K562 (cell line): ENCODE measurements around the gene ADAM10. TPM values are rescaled to one million over a fixed set of nuclear protein-coding genes. Genes with fewer than 3 reads are reported as not detected.

ENCODE experiments used
- ATAC-seq: fragments of 200-7000 bp; cut with Tn5 transposase; 3 replicates; pipeline ENCODE4 v1.9.1; 2020; ENCODE audit warnings: moderate library complexity
- BruUV-seq: library from RNA; stranded (reverse); fragments of 400-500 nt; replicated peaks from 2 replicates; lab custom pipeline; 2021; lab: Mats Ljungman, UMichigan
- CTCF ChIA-PET: fragments of 300-600 bp; formaldehyde crosslinking; extraction: SDS; loops from one replicate; lab custom pipeline; 2021; ENCODE audit warnings: low intra/inter-chr PET ratio; lab: Yijun Ruan, JAX
- POLR2A ChIA-PET: fragments of 300-600, 350-650 bp; sonication (Branson Sonifier 250); formaldehyde crosslinking; extraction: SDS; loops from one replicate; lab custom pipeline; 2021; ENCODE audit warnings: antibody characterized with exemption, inconsistent platforms; lab: Yijun Ruan, JAX
- DNase-seq, 4 experiments: peaks; one replicate each; pipeline versions ENCODE4 v3.0.0 to v3.0.0-alpha.2; 2011 to 2018; ENCODE audit warnings: low spot score in 3 of 4, mixed read lengths in 3 of 4; ENCODE audit errors: extremely low read depth in 1 of 4
- FAIRE-seq: peaks from 2 replicates; lab custom pipeline; 2011; peaks lifted over from hg19 to GRCh38; lab: Jason Lieb, UNC
- H2AFZ ChIP-seq: 2 replicates; pipeline ENCODE4 v1.6.0; 2011; ENCODE audit warnings: low read depth, low read length, control low read depth, inconsistent platforms
- H3K27ac ChIP-seq: fragments of 200-600 bp; 3 replicates; pipeline ENCODE4 v1.8.0; 2011; ENCODE audit warnings: low read depth, mild to moderate bottlenecking, control low read depth, inconsistent platforms, low read length, moderate library complexity, mixed read lengths; ENCODE audit errors: extremely low read depth
- H3K27me3 ChIP-seq, 2 experiments: fragments of 300-600 bp in 1 of 2; 2 replicates in 1 of 2; 3 replicates in 1 of 2; pipeline versions ENCODE4 v1.6.0 to v1.8.0; 2011; ENCODE audit warnings: inconsistent platforms in 2 of 2, low read length in 2 of 2, mild to moderate bottlenecking in 1 of 2, mixed read lengths in 1 of 2, moderate library complexity in 1 of 2; ENCODE audit not compliant: control insufficient read depth in 2 of 2, insufficient read depth in 2 of 2
- H3K36me3 ChIP-seq: fragments of 300-600 bp; 3 replicates; pipeline ENCODE4 v1.8.0; 2011; ENCODE audit warnings: mild to moderate bottlenecking, low read length, inconsistent platforms; ENCODE audit not compliant: control insufficient read depth, insufficient read depth
- H3K4me1 ChIP-seq, 2 experiments: fragments of 200-600 bp in 1 of 2; replicated peaks in 1 of 2; 2 replicates in 1 of 2; 3 replicates in 1 of 2; pipeline versions ENCODE4 v1.5.1 to v1.8.0; 2011; ENCODE audit warnings: inconsistent platforms in 2 of 2, low read length in 2 of 2, mild to moderate bottlenecking in 1 of 2, mixed read lengths in 1 of 2, moderate library complexity in 1 of 2; ENCODE audit not compliant: control insufficient read depth in 2 of 2, insufficient read depth in 2 of 2
- H3K4me2 ChIP-seq: 2 replicates; pipeline ENCODE4 v1.6.1; 2011; ENCODE audit warnings: low read length, control low read depth, inconsistent platforms, mixed read lengths; ENCODE audit not compliant: insufficient read depth
- H3K4me3 ChIP-seq: fragments of 200-600 bp; sonication (generic), shearing (Covaris generic); 2 replicates; pipeline ENCODE4 v1.5.1; 2016; ENCODE audit warnings: control low read depth, inconsistent platforms
- H3K79me2 ChIP-seq: fragments of 200-600 bp; 3 replicates; pipeline ENCODE4 v1.8.0; 2011; ENCODE audit warnings: low read length, inconsistent platforms; ENCODE audit not compliant: control insufficient read depth, insufficient read depth
- H3K9ac ChIP-seq, 2 experiments: 2 replicates each; pipeline versions ENCODE4 v1.6.0 to v1.6.1; 2011; ENCODE audit warnings: low read depth in 2 of 2, low read length in 2 of 2, control low read depth in 1 of 2, inconsistent platforms in 1 of 2, mild to moderate bottlenecking in 1 of 2, mixed read lengths in 1 of 2; ENCODE audit not compliant: insufficient read depth in 1 of 2
- H3K9me1 ChIP-seq: one replicate; pipeline ENCODE4 v1.6.0; 2011; ENCODE audit warnings: inconsistent platforms, mild to moderate bottlenecking, low read length, moderate library complexity; ENCODE audit not compliant: control insufficient read depth, insufficient read depth
- H3K9me3 ChIP-seq: replicated peaks from 2 replicates; pipeline ENCODE4 v1.5.1; 2011; ENCODE audit warnings: low read depth, low read length, inconsistent platforms; ENCODE audit not compliant: control insufficient read depth, insufficient read depth
- H4K20me1 ChIP-seq: replicated peaks from 2 replicates; pipeline ENCODE4 v1.6.1; 2011; ENCODE audit warnings: low read length, inconsistent platforms, mixed read lengths; ENCODE audit not compliant: control insufficient read depth, insufficient read depth
- AFF4 ChIP-seq: sonication (generic); formaldehyde crosslinking; IDR thresholded peaks from 2 replicates; pipeline ENCODE4 v1.8.0; 2023; ENCODE audit warnings: mild to moderate bottlenecking, missing genetic modification reagents
- BRF1 ChIP-seq: IDR thresholded peaks from 3 replicates; pipeline ENCODE4 v1.6.1; 2011; ENCODE audit warnings: borderline replicate concordance, mild to moderate bottlenecking; ENCODE audit not compliant: insufficient read length; ENCODE audit errors: extremely low read depth
- CC2D1A ChIP-seq: fragments of 450-650 bp; IDR thresholded peaks from 2 replicates; pipeline ENCODE4 v1.6.1; 2017; ENCODE audit warnings: mild to moderate bottlenecking
- CSDE1 ChIP-seq, 2 experiments: fragments of 450-650 bp; IDR thresholded peaks; 2 replicates each; pipeline ENCODE4 v1.6.1; 2016; ENCODE audit warnings: mild to moderate bottlenecking in 1 of 2
- HINFP ChIP-seq: fragments of 450-650 bp; conservative IDR thresholded peaks from 2 replicates; pipeline ENCODE4 v1.6.1; 2016; ENCODE audit warnings: missing genetic modification characterization, low read depth, mild to moderate bottlenecking, control low read depth, missing compliant biosample characterization
- HNRNPH1 ChIP-seq: fragments of 200-400 bp; formaldehyde crosslinking; optimal IDR thresholded peaks from 2 replicates; pipeline ENCODE3; 2017; ENCODE audit warnings: low read depth, mild to moderate bottlenecking, low read length, moderate library complexity
- KDM2B ChIP-seq: fragments of 250-450 bp; sonication (Bioruptor Pico); IDR thresholded peaks from 2 replicates; pipeline ENCODE4 v1.8.0; 2021; ENCODE audit warnings: mild to moderate bottlenecking, moderate library complexity
- POLR3G ChIP-seq: IDR thresholded peaks from 2 replicates; pipeline ENCODE4 v1.6.1; 2011; ENCODE audit not compliant: insufficient read length, insufficient replicate concordance; ENCODE audit errors: extremely low read depth
- RBFOX2 ChIP-seq: fragments of 200-400 bp; formaldehyde crosslinking; IDR thresholded peaks from 2 replicates; pipeline ENCODE4 v1.6.1; 2017; ENCODE audit warnings: low read depth, mild to moderate bottlenecking, low read length, moderate library complexity
- SAP30 ChIP-seq: fragments of 200-600 bp; sonication (generic); IDR thresholded peaks from 2 replicates; pipeline ENCODE4 v1.6.1; 2012; ENCODE audit warnings: borderline replicate concordance, low read depth, mild to moderate bottlenecking, moderate library complexity, low read length, control low read depth, inconsistent platforms; ENCODE audit not compliant: insufficient read depth, poor library complexity, severe bottlenecking
- TBL1XR1 ChIP-seq, 2 experiments: IDR thresholded peaks; 2 replicates each; pipeline ENCODE4 v1.6.1; 2012; ENCODE audit warnings: improper control_type of control experiment in 2 of 2, low read length in 2 of 2, mild to moderate bottlenecking in 1 of 2
- ZC3H8 ChIP-seq: fragments of 450-650 bp; IDR thresholded peaks from 2 replicates; pipeline ENCODE4 v1.6.1; 2017
- ZNF449 ChIP-seq: fragments of 250-450 bp; sonication (Bioruptor Pico); IDR thresholded peaks from 2 replicates; pipeline ENCODE4 v1.8.0; 2022; ENCODE audit warnings: moderate library complexity, mild to moderate bottlenecking, inconsistent platforms
- ZNF668 ChIP-seq: fragments of 250-450 bp; sonication (Bioruptor Pico); IDR thresholded peaks from 2 replicates; pipeline ENCODE4 v1.8.0; 2022; ENCODE audit warnings: mild to moderate bottlenecking, inconsistent platforms
- ZNF785 ChIP-seq: fragments of 250-450 bp; sonication (Bioruptor Pico); IDR thresholded peaks from 2 replicates; pipeline ENCODE4 v1.4.0; 2020; ENCODE audit warnings: mild to moderate bottlenecking
- WGBS: fragments of 100-300 bp; shearing (Covaris generic); methylation state at CpG from one replicate; pipeline ENCODE4 v1.1.6; 2016; ENCODE audit warnings: low coverage, mixed read lengths; ENCODE audit not compliant: insufficient coverage; ENCODE audit errors: missing lambda C conversion rate; 5-methylcytosine and 5-hydroxymethylcytosine counted together
- in situ Hi-C: fragments of 300-500 bp; cut with MboI; formaldehyde crosslinking; loops from 4 replicates; pipeline ENCODE4 v1.15.0; 2018; ENCODE audit warnings: inconsistent platforms, mixed read lengths
- intact Hi-C: fragments of 100-400 bp; cut with micrococcal nuclease; formaldehyde crosslinking; loops from 2 replicates; pipeline ENCODE4 v1.14.2; 2022
- polyA plus RNA-seq, 8 experiments: library from polyadenylated mRNA; depleted of rRNA in 4 of 8; stranded (reverse) in 5 of 8; unstranded in 3 of 8; fragments of >200 nt; fragmentation: Nextera tagmentation in 2 of 8; fragmentation: Illumina TruSeq in 1 of 8; extraction: Ambion mirVana in 2 of 8; extraction: Trizol in 1 of 8; gene quantifications; 2 replicates each; pipeline versions ENCODE4 v1.2.1 to v1.2.3, GENCODE V29; 2011 to 2014; ENCODE audit warnings: inconsistent platforms in 1 of 8, missing spikeins in 1 of 8
- total RNA-seq, 7 experiments: library from RNA; depleted of rRNA in 6 of 7; stranded (reverse); fragments of >200 nt in 6 of 7; fragmentation: Illumina TruSeq in 2 of 7; extraction: Trizol in 2 of 7; gene quantifications; 2 replicates each; pipeline versions ENCODE4 v1.2.1 to v1.2.3, GENCODE V29; 2011 to 2021; ENCODE audit warnings: low replicate concordance in 1 of 7

Gene ADAM10
- total and polyA plus RNA-seq, 9 of the 15 experiments (the other 6 are each of a cell fraction or from before 2014, with no cell fraction given), result 11.9 to 152 (median 57.3) TPM

DNA sequence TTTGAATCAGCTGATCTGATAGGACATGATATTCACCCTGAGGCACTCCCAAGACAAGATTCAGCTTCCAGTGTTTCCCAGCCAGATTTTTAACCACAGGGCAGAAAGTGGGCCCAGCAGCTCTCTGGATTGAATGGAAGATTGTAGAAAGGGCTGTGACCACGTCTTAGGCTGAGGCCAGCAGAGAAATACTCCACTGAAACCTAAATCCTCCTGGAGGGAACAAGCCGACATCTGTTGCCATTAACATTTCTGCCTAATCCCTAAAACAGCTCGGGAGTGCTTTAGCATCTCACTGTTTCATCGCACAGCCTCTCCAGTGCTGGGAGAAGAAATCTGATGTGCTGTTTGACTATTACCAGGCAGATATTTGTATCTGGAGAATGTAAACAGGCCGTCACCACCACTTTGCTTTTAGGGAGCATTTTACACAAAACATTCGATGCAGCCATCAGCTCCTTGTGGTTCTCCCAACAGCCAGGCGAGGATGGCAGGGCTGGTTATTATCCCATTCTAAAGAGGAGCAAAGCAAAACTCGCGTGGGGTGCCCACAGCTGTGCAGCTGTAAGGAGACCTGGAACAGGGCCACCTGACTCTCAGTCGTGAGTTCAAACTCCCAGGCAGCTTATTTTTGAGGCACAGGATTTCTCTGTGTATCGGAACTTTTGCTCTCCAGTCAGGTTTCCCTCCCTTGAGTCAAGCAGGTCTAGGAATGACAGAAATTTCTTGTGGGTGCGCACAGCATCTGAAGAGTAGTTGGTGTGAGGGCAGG, 200.3 kb downstream of the ADAM10 start:
- POLR2A ChIA-PET, result interaction anchor here (0.7 to 1.2 kb wide), 3 partner anchors 10 to 274 kb away, joined by 3 read pairs; no protein-coding TSS in a partner anchor
- Histone ChIP-seq H3K36me3 (no peaks in the 10 kb centered on the region), H3K4me2 (no peak overlapping the region), H3K27ac (no peak overlapping the region), H3K4me1 (peaks cover 45 to 56% of the 10 kb centered on the region in 2 experiments), H3K27me3 (no peaks in the 10 kb centered on the region), H3K79me2 (no peaks in the 10 kb centered on the region), H3K9me1 (no peaks in the 10 kb centered on the region), H2AFZ (peak overlapping the region; percentile 25), H3K4me3 (no peak overlapping the region), H3K9me3 (no peaks in the 10 kb centered on the region), H4K20me1 (no peaks in the 10 kb centered on the region), H3K9ac (no peak overlapping the region)
- ATAC-seq, result no peak
- 73% methylated on average over 12 of the region's 12 CpGs for WGBS
- intact Hi-C loops, result loop anchor here (5.0 kb wide), 1 partner anchor 198 kb away; the partner anchor contains the start of gene ADAM10
- in situ Hi-C loops, result no loop called here
- CTCF ChIA-PET, result no interaction called here
- BruUV-seq, result no TSS peak
- no peak for DNase-seq
- no peak for FAIRE-seq
- TF ChIP-seq AFF4 (no peak), TBL1XR1 (IDR thresholded peaks at IDR 0.05; ENCODE audit: low read length in 2 of 2) (no peak), ZNF785 (no peak), KDM2B (CRISPR knock-in tag) (no peak), ZNF668 (CRISPR knock-in tag) (no peak), RBFOX2 (no peak), SAP30 (no peak), BRF1 (no peak), POLR3G (no peak), CC2D1A (no peak), ZNF449 (CRISPR knock-in tag) (no peak), CSDE1 (IDR thresholded peaks at IDR 0.05) (no peak), HINFP (no peak), ZC3H8 (no peak), HNRNPH1 (no peak)
